OCI-M2 (cell line): ENCODE measurements around the gene TPSD1.

Source experiments
- DNase-seq: peaks from one replicate; lab custom pipeline; 2025; ENCODE audit not compliant: unreplicated experiment; lab: John Stamatoyannopoulos, UW

The TPSD1 gene

DNA sequence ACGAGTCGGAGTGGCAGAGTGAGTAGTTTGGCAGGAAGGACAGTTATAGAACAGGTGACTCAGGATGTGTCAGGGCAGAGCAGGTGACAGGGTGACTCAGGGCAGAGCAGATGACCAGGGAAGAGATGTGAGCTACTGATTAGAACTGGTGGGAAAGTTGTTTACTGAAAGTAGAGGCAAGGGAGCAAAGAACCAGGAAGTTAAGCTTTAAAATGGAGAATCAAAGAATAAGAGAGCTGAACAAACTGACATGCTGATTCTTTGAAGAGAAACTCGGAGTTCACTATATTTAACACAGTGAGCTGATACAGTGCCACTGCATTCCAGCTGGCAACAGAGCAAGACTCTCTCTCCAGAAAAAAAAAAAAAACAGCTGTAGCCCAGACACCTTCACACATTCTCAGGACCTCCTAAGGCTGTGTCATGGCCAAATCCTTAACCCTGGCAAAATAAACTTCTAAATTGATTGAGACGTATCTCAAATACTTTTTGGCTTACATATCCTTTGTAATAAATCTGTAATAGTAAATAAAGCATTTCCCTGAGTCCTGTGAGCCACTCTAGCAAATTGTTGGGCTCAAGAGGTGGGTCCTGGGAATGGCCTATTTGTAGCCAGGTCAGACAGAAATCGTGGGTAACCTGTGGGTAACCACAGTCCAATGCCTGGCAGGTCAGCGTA, 41.3 kb downstream of the TPSD1 start:
- DNase-seq, result no peak

- no peak for DNase-seq
Measured at GRCh38 chr16:1298406-1298805, 42.5 kb downstream of the TPSD1 start.

- no peak for DNase-seq
Measured at GRCh38 chr16:1299012-1299867, 43.4 kb downstream of the TPSD1 start.

- no peak for DNase-seq
Measured at GRCh38 chr16:1299868-1300203, 44.0 kb downstream of the TPSD1 start.

GRCh38 chr16:1300664-1301476, 45.0 kb downstream of the TPSD1 start:
- no peak for DNase-seq

DNA sequence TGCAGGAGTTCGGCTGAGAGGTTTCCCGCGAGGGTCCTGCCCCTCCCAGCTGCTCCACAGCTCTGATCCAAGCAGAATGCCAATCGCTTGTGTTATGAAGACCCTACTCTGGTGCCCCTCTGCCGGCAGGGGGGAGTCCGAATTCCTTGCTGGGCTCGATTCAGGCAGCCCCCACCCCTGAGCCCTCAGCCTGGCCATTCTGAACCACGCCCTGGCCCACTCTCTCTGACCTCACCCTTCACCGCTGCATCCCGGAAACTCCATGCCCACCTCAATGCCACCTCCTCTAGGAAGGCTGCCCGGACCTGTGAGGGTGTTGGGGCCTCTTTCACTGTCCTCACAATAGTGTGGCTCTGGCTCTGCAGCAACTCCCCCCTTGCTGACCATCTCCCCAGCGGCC, 45.7 kb downstream of the TPSD1 start:
- DNase-seq, result no peak

DNA sequence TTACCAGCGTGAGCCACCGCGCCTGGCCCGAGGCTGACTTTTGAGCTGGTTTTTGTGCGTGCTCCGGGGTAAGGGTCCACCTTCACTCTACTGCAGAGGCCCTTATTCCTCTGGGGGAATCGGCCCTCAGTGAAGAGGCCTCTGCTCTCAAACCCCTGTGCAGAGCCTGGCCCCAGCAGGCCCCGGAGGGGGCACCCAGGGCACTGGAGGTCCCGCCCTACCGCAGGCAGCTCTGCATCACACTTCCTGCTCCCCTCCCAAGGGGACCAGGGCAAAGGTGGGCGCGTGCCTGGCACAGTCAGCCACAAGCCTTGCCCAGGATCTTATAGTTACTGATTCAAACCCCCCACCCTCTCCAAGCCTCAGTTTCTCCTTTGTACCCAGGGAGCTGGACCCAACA, 50.0 kb downstream of the TPSD1 start:
- DNase-seq, result no peak

- no peak for DNase-seq
Measured at GRCh38 chr16:1306334-1306733, 50.5 kb downstream of the TPSD1 start.

GRCh38 chr16:1308036-1308976, 52.4 kb downstream of the TPSD1 start:
- DNase-seq, result no peak
